COLO829 (cell line): ENCODE measurements around the gene CHN2.
A peak's percentile ranks its signal among the peaks of the same experiment; 100 is the strongest.
"Not testable (repeated sequence)": the region's sequence is repeated elsewhere in the genome, so short reads cannot be mapped to it uniquely, and the experiment has no call there.

ENCODE experiments used
- DNase-seq: peaks from one replicate; pipeline ENCODE4 v3.0.0; 2012; ENCODE audit warnings: low spot score

The CHN2 gene

GRCh38 chr7:29189743-29190201 lies 4.8 kb upstream of the CHN2 start:
- DNase-seq = peak; percentile 28

GRCh38 chr7:29190349-29191045 lies 4.1 kb upstream of the CHN2 start:
- no peak for DNase-seq

- no peak for DNase-seq
These were observed 2.3 kb upstream of the CHN2 start for GRCh38 chr7:29192323-29192722.

- DNase-seq = no peak
These were observed 1.8 kb upstream of the CHN2 start for GRCh38 chr7:29192811-29193210.

- DNase-seq = no peak
These were observed 1.0 kb upstream of the CHN2 start for GRCh38 chr7:29193316-29194205.

- no peak for DNase-seq
These were observed 375 bp upstream of the CHN2 start for GRCh38 chr7:29194206-29194593.

GRCh38 chr7:29196191-29196590 lies 1.6 kb downstream of the CHN2 start:
- no peak for DNase-seq

- no peak for DNase-seq
These were observed 2.5 kb downstream of the CHN2 start for GRCh38 chr7:29196971-29197595.

- no peak for DNase-seq
These were observed 3.3 kb downstream of the CHN2 start for GRCh38 chr7:29197916-29198315.

- no peak for DNase-seq
These were observed 5.2 kb downstream of the CHN2 start for GRCh38 chr7:29199776-29200175.

- DNase-seq = no peak
These were observed 8.1 kb downstream of the CHN2 start for GRCh38 chr7:29202651-29203069.

- no peak for DNase-seq
These were observed 10.1 kb downstream of the CHN2 start for GRCh38 chr7:29204491-29205272.

- peak; percentile 68 for DNase-seq
These were observed 12.7 kb downstream of the CHN2 start for GRCh38 chr7:29207162-29207801.

GRCh38 chr7:29208410-29209250 lies 14.1 kb downstream of the CHN2 start:
- DNase-seq = peak; percentile 85

- no peak for DNase-seq
These were observed 15.2 kb downstream of the CHN2 start for GRCh38 chr7:29209745-29210144.

GRCh38 chr7:29212736-29213135 lies 18.2 kb downstream of the CHN2 start:
- not testable (repeated sequence) for DNase-seq

- no peak for DNase-seq
These were observed 19.5 kb downstream of the CHN2 start for GRCh38 chr7:29214056-29214455.

- no peak for DNase-seq
These were observed 20.2 kb downstream of the CHN2 start for GRCh38 chr7:29214816-29215215.

GRCh38 chr7:29216128-29216527 lies 21.6 kb downstream of the CHN2 start:
- no peak for DNase-seq

GRCh38 chr7:29217113-29217512 lies 22.5 kb downstream of the CHN2 start:
- no peak for DNase-seq

GRCh38 chr7:29224726-29225125 lies 30.2 kb downstream of the CHN2 start:
- DNase-seq = no peak
